ENCODE data around the gene PCGF6.

PCGF6 gene

GRCh38 chr10:103254538-103255325, 96.2 kb downstream of the PCGF6 start:
- DNase-seq: no peak

DNA sequence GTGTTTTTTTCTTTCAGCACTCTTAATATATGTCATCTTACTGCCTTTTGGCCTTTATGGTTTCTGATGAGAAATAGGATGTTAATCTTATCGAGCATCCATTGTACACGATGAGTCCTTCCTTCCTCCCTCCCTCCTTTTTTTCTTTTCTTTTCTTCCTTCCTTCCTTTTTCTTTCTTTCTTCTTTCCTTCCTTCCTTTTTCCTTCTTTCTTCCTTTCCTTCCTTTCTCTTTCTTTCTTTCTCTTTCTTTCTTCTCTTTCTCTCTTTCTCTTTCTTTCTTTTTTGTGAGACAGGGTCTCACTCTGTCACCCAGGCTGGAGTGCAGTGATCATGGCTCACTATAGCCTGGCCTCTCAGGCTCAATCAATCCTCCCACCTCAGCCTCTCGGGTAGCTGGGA, 96.8 kb downstream of the PCGF6 start:
- no peak for DNase-seq

Measured in stimulated activated CD4-positive, alpha-beta T cell treated with anti-CD3 and anti-CD28 coated beads, Interleukin-4, amount 100 ng/mL, for 1 hour (primary cell).